B cell (primary cell): Measurements from ENCODE around the gene GLIPR1.

Source experiments
- EZH2 ChIP-seq: IDR thresholded peaks from 2 replicates; pipeline ENCODE4 v1.6.1; 2012; ENCODE audit warnings: borderline replicate concordance, low read depth, mild to moderate bottlenecking, moderate library complexity, low read length; ENCODE audit not compliant: insufficient read depth, poor library complexity, severe bottlenecking
- TF ChIP-seq, protein P1 (sequence below): fragments of 200-600 bp; IDR thresholded peaks from one replicate; pipeline ENCODE4 v1.8.0; 2022; ENCODE audit warnings: antibody characterized with exemption, mild to moderate bottlenecking

GRCh38 chr12:75508159-75508558, 27.6 kb downstream of the GLIPR1 start:
- TF ChIP-seq EZH2, result no peak
- TF ChIP-seq, protein P1, sequence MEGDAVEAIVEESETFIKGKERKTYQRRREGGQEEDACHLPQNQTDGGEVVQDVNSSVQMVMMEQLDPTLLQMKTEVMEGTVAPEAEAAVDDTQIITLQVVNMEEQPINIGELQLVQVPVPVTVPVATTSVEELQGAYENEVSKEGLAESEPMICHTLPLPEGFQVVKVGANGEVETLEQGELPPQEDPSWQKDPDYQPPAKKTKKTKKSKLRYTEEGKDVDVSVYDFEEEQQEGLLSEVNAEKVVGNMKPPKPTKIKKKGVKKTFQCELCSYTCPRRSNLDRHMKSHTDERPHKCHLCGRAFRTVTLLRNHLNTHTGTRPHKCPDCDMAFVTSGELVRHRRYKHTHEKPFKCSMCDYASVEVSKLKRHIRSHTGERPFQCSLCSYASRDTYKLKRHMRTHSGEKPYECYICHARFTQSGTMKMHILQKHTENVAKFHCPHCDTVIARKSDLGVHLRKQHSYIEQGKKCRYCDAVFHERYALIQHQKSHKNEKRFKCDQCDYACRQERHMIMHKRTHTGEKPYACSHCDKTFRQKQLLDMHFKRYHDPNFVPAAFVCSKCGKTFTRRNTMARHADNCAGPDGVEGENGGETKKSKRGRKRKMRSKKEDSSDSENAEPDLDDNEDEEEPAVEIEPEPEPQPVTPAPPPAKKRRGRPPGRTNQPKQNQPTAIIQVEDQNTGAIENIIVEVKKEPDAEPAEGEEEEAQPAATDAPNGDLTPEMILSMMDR, result no peak
